ENCODE measurements around the gene LCE1E.

LCE1E gene

GRCh38 chr1:152783095-152783494 is 3.0 kb upstream of the LCE1E start:
- no peak for DNase-seq

GRCh38 chr1:152795686-152796085 is 9.6 kb downstream of the LCE1E start:
- DNase-seq: no peak

GRCh38 chr1:152796421-152796820 is 10.4 kb downstream of the LCE1E start, which contains the start of gene LCE1D:
Gene LCE1D, plus strand, starts transcription at chr1:152796721. Its CDS starts 1,074 bp downstream, at chr1:152797795.
- no peak for DNase-seq

GRCh38 chr1:152801333-152801732 is 15.3 kb downstream of the LCE1E start:
- DNase-seq: no peak

- no peak for DNase-seq
These were observed 20.5 kb downstream of the LCE1E start, which contains the start of gene LCE1C for GRCh38 chr1:152806576-152806975. Gene LCE1C, minus strand, starts transcription at chr1:152806651. Its CDS starts 1,173 bp downstream, at chr1:152805478.

GRCh38 chr1:152811050-152811449 is 25.0 kb downstream of the LCE1E start:
- no peak for DNase-seq

- no peak for DNase-seq
These were observed 25.6 kb downstream of the LCE1E start, which contains the start of gene LCE1B for GRCh38 chr1:152811671-152812070. Gene LCE1B, plus strand, starts transcription at chr1:152811971. Its CDS starts 476 bp downstream, at chr1:152812447.

GRCh38 chr1:152817309-152817708 is 31.3 kb downstream of the LCE1E start:
- DNase-seq: no peak

- no peak for DNase-seq
These were observed 37.2 kb downstream of the LCE1E start for GRCh38 chr1:152823294-152823693.

- DNase-seq: no peak
These were observed 38.9 kb downstream of the LCE1E start for GRCh38 chr1:152824964-152825363.

GRCh38 chr1:152827173-152827572 is 41.1 kb downstream of the LCE1E start, which contains the start of gene LCE1A:
Gene LCE1A, plus strand, starts transcription at chr1:152827473. Its CDS starts 0 bp downstream, at chr1:152827473.
- DNase-seq: no peak

- DNase-seq: no peak
These were observed 50.8 kb downstream of the LCE1E start for GRCh38 chr1:152836870-152837269.

All from NCI-H524 treated with DMSO at 0.1 percent for 48 hours (cell line).